Thoracic aorta (tissue), 2 donors: ENCODE measurements around the gene CELF2. TPM values are rescaled to one million over a fixed set of nuclear protein-coding genes. Genes with fewer than 3 reads are reported as not detected.

ENCODE experiments used
- ATAC-seq: fragments of 150-250 bp; one replicate; pipeline ENCODE4 v1.8.0; 2017; ENCODE audit warnings: low read depth; ENCODE audit not compliant: insufficient number of reproducible peaks, low FRiP score
- DNase-seq: peaks from one replicate; pipeline ENCODE4 v3.0.0-alpha.2; 2020; ENCODE audit warnings: low spot score
- H3K27ac ChIP-seq, 2 donors: fragments of 200-600 bp; sonication (generic); 1 replicate in 1 of 2; 2 replicates in 1 of 2; pipeline ENCODE4 v1.5.1; 2016; ENCODE audit warnings: mild to moderate bottlenecking in 2 of 2, moderate library complexity in 2 of 2
- H3K27me3 ChIP-seq: fragments of 200-600 bp; sonication (generic); replicated peaks from 2 replicates; pipeline ENCODE4 v1.6.0; 2016; ENCODE audit warnings: mild to moderate bottlenecking; ENCODE audit not compliant: insufficient read depth
- H3K36me3 ChIP-seq: fragments of 200-600 bp; sonication (generic); one replicate; pipeline ENCODE4 v1.5.1; 2016
- H3K4me1 ChIP-seq, 2 donors: fragments of 200-600 bp; sonication (generic); 1 replicate in 1 of 2; 2 replicates in 1 of 2; pipeline versions ENCODE4 v1.5.1 to v1.6.0; 2016; ENCODE audit warnings: low read depth in 2 of 2, mild to moderate bottlenecking in 1 of 2; ENCODE audit not compliant: control insufficient read depth in 1 of 2
- H3K4me3 ChIP-seq: fragments of 200-600 bp; sonication (generic); 2 replicates; pipeline ENCODE4 v1.5.1; 2016; ENCODE audit warnings: mild to moderate bottlenecking
- H3K9me3 ChIP-seq: fragments of 200-600 bp; sonication (generic); 2 replicates; pipeline ENCODE4 v1.5.1; 2016
- total RNA-seq, 2 donors: library from RNA; depleted of rRNA; stranded (reverse); fragments of >200 nt; gene quantifications; one replicate each; pipeline versions ENCODE4 v1.1.0 to v1.2.3, GENCODE V29; 2016
- TF ChIP-seq, protein P1 (sequence below): fragments of 200-600 bp; sonication (generic); IDR thresholded peaks from one replicate; pipeline ENCODE4 v1.5.1; 2019; ENCODE audit warnings: antibody characterized with exemption

Gene CELF2
- total RNA-seq, 2 donors from 2014 or later, result 69.0 to 73.5 TPM

DNA sequence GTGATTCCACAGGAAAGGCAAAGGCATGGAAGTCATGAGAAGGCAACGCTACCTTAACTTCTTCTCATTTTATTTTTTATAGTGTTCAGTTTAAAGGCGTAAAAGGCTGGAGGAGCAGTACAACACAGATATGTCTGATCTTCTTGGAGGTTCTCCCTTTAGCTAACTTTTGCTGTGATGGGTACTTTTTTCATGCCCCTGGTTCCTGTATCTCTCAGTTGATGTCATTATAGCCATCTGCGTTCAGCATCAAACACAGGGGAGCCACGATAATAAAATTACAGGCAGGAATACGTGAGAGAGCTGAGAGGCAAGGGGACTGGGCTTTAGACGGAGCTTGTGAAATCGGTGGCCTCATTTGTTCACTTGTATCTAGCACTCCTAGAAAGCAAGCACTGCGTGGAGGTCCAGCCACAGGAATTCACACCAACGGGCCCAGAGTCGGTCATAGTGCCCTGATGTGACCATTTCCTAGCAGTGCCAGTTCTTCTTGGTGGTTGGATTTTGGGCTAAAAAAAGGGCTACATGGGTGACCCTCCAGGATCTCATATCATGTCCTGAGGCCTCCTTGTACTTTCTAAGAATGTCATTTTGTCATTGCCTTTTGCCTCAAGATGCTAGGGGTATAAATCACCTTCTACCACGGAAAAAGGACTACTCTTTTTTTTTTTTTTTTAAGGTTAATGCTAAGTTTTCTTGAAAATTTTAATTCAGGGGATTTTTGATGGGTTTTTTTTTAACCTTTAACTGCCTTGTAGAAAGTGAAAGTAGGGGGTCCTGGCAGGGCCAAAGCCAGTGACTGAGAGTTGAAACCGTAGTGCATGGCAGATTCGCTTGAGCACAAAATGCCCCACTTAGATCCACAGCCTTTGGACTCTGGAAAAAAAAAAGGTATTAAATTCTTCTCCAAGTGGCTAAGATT is 191.5 kb downstream of the CELF2 start:
- no peaks in the 10 kb centered on the region for H3K36me3 ChIP-seq
- no peaks in the 10 kb centered on the region for H3K27me3 ChIP-seq
- TF ChIP-seq, protein P1, sequence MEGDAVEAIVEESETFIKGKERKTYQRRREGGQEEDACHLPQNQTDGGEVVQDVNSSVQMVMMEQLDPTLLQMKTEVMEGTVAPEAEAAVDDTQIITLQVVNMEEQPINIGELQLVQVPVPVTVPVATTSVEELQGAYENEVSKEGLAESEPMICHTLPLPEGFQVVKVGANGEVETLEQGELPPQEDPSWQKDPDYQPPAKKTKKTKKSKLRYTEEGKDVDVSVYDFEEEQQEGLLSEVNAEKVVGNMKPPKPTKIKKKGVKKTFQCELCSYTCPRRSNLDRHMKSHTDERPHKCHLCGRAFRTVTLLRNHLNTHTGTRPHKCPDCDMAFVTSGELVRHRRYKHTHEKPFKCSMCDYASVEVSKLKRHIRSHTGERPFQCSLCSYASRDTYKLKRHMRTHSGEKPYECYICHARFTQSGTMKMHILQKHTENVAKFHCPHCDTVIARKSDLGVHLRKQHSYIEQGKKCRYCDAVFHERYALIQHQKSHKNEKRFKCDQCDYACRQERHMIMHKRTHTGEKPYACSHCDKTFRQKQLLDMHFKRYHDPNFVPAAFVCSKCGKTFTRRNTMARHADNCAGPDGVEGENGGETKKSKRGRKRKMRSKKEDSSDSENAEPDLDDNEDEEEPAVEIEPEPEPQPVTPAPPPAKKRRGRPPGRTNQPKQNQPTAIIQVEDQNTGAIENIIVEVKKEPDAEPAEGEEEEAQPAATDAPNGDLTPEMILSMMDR, result no peak
- H3K4me3 ChIP-seq, result no peak overlapping the region
- no peak overlapping the region for H3K27ac ChIP-seq
- H3K9me3 ChIP-seq, result no peaks in the 10 kb centered on the region
- H3K4me1 ChIP-seq, result no peaks in the 10 kb centered on the region
- ATAC-seq, result no peak
- no peak for DNase-seq

DNA sequence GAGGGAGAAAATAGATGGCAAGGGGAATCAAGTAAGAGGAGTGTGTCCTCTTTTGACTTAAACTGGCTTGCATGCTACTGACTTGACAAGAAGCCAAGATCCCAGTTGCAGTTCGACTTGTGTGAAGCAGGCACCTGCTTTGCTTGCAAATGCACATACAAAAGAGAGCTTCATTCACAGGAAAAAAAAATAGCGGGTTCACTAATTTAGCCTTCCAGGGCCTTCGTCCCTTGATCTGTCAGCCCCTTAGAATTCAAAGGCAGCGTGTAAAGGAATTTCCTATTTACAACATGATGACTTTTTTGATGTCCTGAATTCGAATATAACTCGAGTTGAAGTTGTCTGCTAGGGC is 192.1 kb downstream of the CELF2 start:
- DNase-seq, result no peak
- Histone ChIP-seq H3K27me3 (no peaks in the 10 kb centered on the region), H3K4me1 (peaks cover 0 to under 1% of the 10 kb centered on the region in 2 donors), H3K9me3 (no peaks in the 10 kb centered on the region), H3K4me3 (no peak overlapping the region), H3K36me3 (no peaks in the 10 kb centered on the region), H3K27ac (no peak overlapping the region)
- ATAC-seq, result no peak
- TF ChIP-seq, protein P1, result no peak

DNA sequence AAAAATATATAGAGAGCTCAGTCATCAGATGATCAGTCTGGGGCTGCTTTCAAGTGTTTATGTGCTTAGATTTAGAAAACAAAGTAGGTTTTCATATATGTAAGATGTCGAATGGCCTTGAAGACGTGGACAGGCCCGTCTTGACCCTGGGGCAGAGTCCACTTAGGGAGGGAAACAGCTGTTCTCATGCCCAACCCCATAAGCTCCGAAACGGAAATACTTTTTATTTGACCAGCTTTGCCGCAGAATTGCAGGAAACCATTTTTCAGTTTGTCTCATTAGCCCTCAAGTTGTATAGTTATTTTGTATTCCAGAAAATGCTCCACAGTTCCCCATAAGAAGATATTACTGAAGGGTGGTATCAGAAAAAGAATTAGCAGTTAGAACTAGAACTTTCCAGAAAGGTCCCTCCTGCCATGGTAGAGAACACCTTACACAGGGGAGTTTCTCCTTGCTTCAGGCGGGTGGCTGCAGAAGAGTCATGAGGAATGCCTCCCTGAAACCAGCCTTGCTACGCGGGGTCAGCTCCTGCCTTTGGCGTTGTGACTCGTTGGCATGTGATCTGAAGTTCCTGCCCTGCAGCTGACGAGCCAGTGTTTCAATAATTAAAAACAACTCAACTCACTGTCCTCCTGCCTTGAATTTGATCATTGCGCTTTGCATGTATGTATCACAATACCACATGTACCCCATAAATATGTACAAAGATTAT is 192.7 kb downstream of the CELF2 start:
- Histone ChIP-seq H3K4me3 (no peak overlapping the region), H3K36me3 (no peaks in the 10 kb centered on the region), H3K9me3 (no peaks in the 10 kb centered on the region), H3K27ac (no peak overlapping the region), H3K27me3 (no peaks in the 10 kb centered on the region), H3K4me1 (peaks cover under 1 to 6% of the 10 kb centered on the region in 2 donors)
- TF ChIP-seq, protein P1, result no peak
- DNase-seq, result no peak
- no peak for ATAC-seq

DNA sequence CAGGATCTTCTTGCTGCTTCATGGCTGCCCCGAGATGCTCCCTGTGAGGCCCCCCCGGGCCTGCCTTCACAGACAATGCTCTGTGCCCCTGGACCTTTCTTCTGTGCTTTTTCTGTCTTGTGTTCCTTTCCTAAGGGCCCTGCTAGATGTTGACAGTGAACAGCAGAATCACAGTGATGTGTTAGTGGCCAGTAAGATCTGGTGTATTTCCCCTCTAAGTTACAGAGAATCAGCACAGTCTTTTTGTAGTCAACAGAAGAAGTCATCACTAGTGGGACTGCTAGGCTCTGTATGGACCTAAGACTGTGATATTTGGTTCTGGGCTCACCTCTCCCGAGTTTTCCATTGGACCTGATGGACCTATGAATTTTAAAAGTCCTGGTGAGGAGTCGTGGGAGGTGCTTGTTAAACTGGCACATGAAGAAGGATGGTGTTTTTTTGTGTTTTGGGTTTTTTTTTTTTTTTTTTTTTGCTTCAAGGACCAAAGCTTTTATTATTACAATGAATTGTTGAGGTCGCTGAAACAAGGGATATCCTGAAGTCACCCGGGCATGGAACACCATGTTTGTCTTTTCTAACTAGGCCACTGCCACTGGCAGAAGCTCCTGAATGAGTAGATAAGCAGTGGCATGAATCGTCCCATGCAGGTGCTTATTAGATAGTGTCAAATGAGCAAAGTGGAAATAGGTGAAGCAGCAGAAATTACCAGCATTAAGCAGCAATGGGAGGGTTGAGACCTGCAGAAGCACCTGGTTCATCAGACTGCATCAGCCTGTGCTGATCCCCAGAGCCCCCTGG is 194.8 kb downstream of the CELF2 start:
- H3K4me1 ChIP-seq, result peaks cover 6 to 12% of the 10 kb centered on the region in 2 donors
- H3K27ac ChIP-seq, result no peak overlapping the region
- no peaks in the 10 kb centered on the region for H3K27me3 ChIP-seq
- H3K36me3 ChIP-seq, result no peaks in the 10 kb centered on the region
- no peaks in the 10 kb centered on the region for H3K9me3 ChIP-seq
- DNase-seq, result no peak
- no peak overlapping the region for H3K4me3 ChIP-seq
- ATAC-seq, result no peak
- TF ChIP-seq, protein P1, result no peak

DNA sequence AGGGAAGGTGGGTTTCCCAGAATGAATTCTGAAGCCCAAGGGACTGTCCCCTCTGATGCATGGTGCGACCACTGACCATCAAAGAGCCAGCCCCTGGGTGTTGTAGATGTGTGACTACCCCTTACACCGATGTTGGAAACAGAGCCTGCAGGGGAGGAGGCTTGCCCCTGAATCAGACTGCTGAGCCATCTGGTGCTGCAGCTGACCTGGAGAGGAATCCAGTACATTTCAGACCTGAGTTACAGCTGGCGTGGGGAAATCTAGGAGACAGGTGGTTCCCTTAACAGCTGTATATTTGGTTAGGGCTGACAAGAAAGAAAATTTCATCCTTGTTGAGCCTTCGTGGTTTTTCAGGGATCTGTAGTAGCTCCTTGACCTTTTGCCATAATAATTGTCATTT is 195.5 kb downstream of the CELF2 start:
- Histone ChIP-seq H3K36me3 (no peaks in the 10 kb centered on the region), H3K9me3 (no peaks in the 10 kb centered on the region), H3K27ac (no peak overlapping the region), H3K4me1 (peaks cover 6 to 15% of the 10 kb centered on the region in 2 donors), H3K4me3 (no peak overlapping the region), H3K27me3 (no peaks in the 10 kb centered on the region)
- DNase-seq (no peak), ATAC-seq (no peak)
- TF ChIP-seq, protein P1, result no peak
